Measurements from ENCODE around the gene RYK.
"Not testable (repeated sequence)": the region's sequence is repeated elsewhere in the genome, so short reads cannot be mapped to it uniquely, and the experiment has no call there.

Gene RYK

DNA sequence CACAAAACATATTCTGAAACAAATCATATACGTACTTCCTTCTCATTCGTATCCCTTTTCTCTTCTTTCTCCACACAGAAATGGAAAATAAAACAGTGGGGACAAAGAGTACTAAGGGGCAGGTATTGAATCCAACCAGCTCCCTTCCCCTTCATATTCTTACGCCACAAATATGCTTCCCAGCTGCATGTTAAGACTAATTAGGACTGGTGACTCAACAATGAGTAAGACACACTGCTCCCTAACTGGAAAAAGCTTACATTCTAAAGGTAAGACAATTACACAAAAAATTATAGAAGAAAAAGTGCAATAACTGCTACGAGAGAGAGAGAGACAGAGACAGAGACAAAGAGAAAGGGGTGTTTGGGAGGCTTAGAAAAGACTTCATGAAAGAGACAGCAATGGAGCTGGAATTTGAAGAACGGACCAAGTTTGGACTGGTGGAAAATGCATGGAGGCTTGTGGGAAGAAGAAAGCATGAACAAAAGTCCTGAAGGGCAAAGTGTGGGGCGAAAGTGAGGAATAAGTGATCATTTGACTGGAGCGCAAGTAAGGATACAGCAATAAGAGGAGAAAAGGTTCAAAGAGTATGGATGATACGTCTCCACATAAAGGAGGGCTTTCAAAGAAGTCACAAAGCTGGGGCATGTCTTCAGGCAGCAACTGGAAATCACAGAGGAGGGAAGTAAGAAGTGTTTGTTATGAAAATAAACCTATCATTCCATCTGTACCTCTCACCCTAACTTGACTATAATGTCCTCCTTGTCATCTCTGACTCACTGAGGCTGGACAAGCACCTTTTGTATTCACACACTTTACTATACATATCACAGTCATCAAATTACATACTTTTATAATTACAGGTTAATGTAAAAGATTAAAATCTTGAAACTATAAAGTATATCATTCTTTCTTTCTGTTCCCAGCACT is 49.2 kb downstream of the RYK start:
- Histone ChIP-seq H3K23ac (ENCODE audit: low read depth, low read length, poor library complexity) (no peak overlapping the region), H3K14ac (ENCODE audit: low read length) (no peak overlapping the region), H4K91ac (ENCODE audit: low read depth, low read length, poor library complexity) (no peak overlapping the region), H3K27ac (replicated peaks; ENCODE audit: low read length) (no peak overlapping the region), H2BK12ac (ENCODE audit: low read length) (no peak overlapping the region), H3K4me2 (ENCODE audit: insufficient read depth, low read length, poor library complexity, severe bottlenecking) (no peak overlapping the region), H3K18ac (ENCODE audit: low read length) (no peak overlapping the region), H2BK120ac (ENCODE audit: low read depth, low read length) (no peak overlapping the region), H2BK5ac (ENCODE audit: low read length) (no peak overlapping the region), H3K36me3 (replicated peaks in 1 of 2; ENCODE audit: control insufficient read depth in 2 of 2, insufficient read depth in 2 of 2, low read length in 2 of 2) (peaks cover 12 to 79% of the 10 kb centered on the region in 2 donors), H3K4me1 (ENCODE audit: control insufficient read depth in 2 of 2, insufficient read depth in 1 of 2, low read depth in 1 of 2, low read length in 2 of 2) (no peaks in the 10 kb centered on the region), H2AFZ (ENCODE audit: low read length) (no peak overlapping the region), H3K4me3 (ENCODE audit: low read length in 2 of 2) (no peak overlapping the region), H4K8ac (ENCODE audit: low read depth, low read length) (no peak overlapping the region), H3K9me3 (replicated peaks in 1 of 2; ENCODE audit: control insufficient read depth in 2 of 2, insufficient read depth in 1 of 2, low read depth in 1 of 2, low read length in 2 of 2) (no peaks in the 10 kb centered on the region), H3K27me3 (ENCODE audit: control insufficient read depth in 3 of 3, insufficient read depth in 3 of 3, low read depth in 1 of 3, low read length in 3 of 3) (no peaks in the 10 kb centered on the region), H2AK5ac (ENCODE audit: low read depth, low read length) (no peak overlapping the region), H3K4ac (ENCODE audit: low read length) (no peak overlapping the region), H3K79me1 (ENCODE audit: low read depth, low read length) (no peaks in the 10 kb centered on the region), H2BK15ac (ENCODE audit: low read length) (no peak overlapping the region), H3K9ac (ENCODE audit: low read depth, low read length, poor library complexity) (no peak overlapping the region)
- DNase-seq (ENCODE audit: low spot score): no peak
- WGBS, 2 donors (ENCODE audit: extremely low coverage in 2 of 2, insufficient read length in 2 of 2, insufficient replicate concordance in 1 of 2): 100% methylated on average over 2 of the region's 8 CpGs; no CpG with 5 or more reads in 1 of the 2 donors

DNA sequence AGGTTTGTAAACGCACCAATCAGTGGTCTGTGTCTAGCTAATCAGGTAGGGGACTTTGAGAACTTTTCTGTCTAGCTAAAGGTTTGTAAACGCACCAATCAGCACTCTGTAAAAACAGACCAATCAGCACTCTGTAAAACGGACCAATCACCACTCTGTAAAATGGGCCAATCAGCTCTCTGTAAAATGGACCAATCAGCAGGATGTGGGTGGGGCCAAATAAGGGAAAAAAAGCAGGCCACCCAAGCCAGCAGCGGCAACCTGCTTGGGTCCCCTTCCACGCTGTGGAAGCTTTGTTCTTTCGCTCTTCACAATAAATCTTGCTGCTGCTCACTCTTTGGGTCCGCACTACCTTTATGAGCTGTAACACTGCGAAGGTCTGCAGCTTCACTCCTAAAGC is 50.8 kb downstream of the RYK start:
- WGBS, 2 donors (ENCODE audit: extremely low coverage in 2 of 2, insufficient read length in 2 of 2, insufficient replicate concordance in 1 of 2): no CpG with 5 or more reads among the region's 8 CpGs
- DNase-seq (ENCODE audit: low spot score); H2BK5ac ChIP-seq (ENCODE audit: low read length); H2BK12ac ChIP-seq (ENCODE audit: low read length); H2BK15ac ChIP-seq (ENCODE audit: low read length); H3K9ac ChIP-seq (ENCODE audit: low read depth, low read length, poor library complexity); H3K4me1 ChIP-seq (ENCODE audit: control insufficient read depth in 2 of 2, insufficient read depth in 1 of 2, low read depth in 1 of 2, low read length in 2 of 2); H2AFZ ChIP-seq (ENCODE audit: low read length); H3K14ac ChIP-seq (ENCODE audit: low read length); H3K4me2 ChIP-seq (ENCODE audit: insufficient read depth, low read length, poor library complexity, severe bottlenecking); H3K9me3 ChIP-seq (replicated peaks in 1 of 2; ENCODE audit: control insufficient read depth in 2 of 2, insufficient read depth in 1 of 2, low read depth in 1 of 2, low read length in 2 of 2); H2AK5ac ChIP-seq (ENCODE audit: low read depth, low read length); H4K91ac ChIP-seq (ENCODE audit: low read depth, low read length, poor library complexity); H3K18ac ChIP-seq (ENCODE audit: low read length); H3K27ac ChIP-seq (replicated peaks; ENCODE audit: low read length); H3K4ac ChIP-seq (ENCODE audit: low read length); H4K8ac ChIP-seq (ENCODE audit: low read depth, low read length); H3K27me3 ChIP-seq (ENCODE audit: control insufficient read depth in 3 of 3, insufficient read depth in 3 of 3, low read depth in 1 of 3, low read length in 3 of 3); H2BK120ac ChIP-seq (ENCODE audit: low read depth, low read length); H3K79me1 ChIP-seq (ENCODE audit: low read depth, low read length); H3K4me3 ChIP-seq (ENCODE audit: low read length in 2 of 2); H3K23ac ChIP-seq (ENCODE audit: low read depth, low read length, poor library complexity): not testable (repeated sequence)
- peaks cover 11 to 82% of the 10 kb centered on the region in 2 donors for H3K36me3 ChIP-seq (replicated peaks in 1 of 2; ENCODE audit: control insufficient read depth in 2 of 2, insufficient read depth in 2 of 2, low read length in 2 of 2)

DNA sequence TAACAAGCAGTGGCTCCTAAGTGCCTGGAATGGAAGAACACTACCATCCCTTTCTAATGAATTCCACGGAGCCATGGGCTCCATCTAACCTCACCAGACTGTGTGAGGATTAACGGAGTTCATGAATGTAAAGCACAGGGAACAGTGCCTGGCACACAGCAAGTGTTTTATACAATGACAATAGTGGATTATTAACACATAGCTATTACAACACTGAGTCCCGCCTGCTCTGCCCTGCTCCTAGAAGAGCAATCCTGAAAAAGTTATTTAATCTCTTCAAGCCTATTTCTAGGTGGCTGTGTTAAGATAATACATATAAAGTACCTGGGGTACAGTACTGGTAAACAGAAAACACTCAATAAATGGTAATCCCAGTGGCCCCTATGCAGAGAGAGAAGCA is 51.4 kb downstream of the RYK start:
- Histone ChIP-seq H3K4me2 (ENCODE audit: insufficient read depth, low read length, poor library complexity, severe bottlenecking) (no peak overlapping the region), H2BK15ac (ENCODE audit: low read length) (no peak overlapping the region)

DNA sequence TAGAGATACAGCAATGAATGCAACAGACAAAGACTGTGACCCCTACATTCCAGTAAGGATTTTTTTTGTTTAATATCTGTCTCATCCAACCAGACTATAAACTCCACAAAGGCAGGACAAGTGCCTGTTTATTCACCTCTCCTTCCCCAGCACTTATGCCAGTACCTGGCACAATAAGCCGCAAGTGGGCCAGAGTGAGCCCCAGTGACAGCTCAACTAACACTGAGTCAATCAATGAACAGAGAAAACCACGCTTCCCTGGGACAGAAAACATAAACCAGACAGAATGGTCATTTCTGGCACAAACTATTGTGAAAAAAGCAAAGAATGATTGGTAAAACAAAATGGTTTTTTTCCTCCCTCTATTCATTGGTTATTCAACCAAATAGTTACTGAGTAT is 52.2 kb downstream of the RYK start:
- DNase-seq (ENCODE audit: low spot score): no peak
- Histone ChIP-seq H4K8ac (ENCODE audit: low read depth, low read length) (no peak overlapping the region), H3K4me3 (ENCODE audit: low read length in 2 of 2) (no peak overlapping the region), H3K18ac (ENCODE audit: low read length) (no peak overlapping the region), H2AK5ac (ENCODE audit: low read depth, low read length) (no peak overlapping the region), H2BK5ac (ENCODE audit: low read length) (no peak overlapping the region), H2AFZ (ENCODE audit: low read length) (no peak overlapping the region), H3K27ac (replicated peaks; ENCODE audit: low read length) (no peak overlapping the region), H3K4me2 (ENCODE audit: insufficient read depth, low read length, poor library complexity, severe bottlenecking) (no peak overlapping the region), H3K36me3 (replicated peaks in 1 of 2; ENCODE audit: control insufficient read depth in 2 of 2, insufficient read depth in 2 of 2, low read length in 2 of 2) (peaks cover 10 to 87% of the 10 kb centered on the region in 2 donors), H3K14ac (ENCODE audit: low read length) (no peak overlapping the region), H2BK12ac (ENCODE audit: low read length) (no peak overlapping the region), H3K23ac (ENCODE audit: low read depth, low read length, poor library complexity) (no peak overlapping the region), H4K91ac (ENCODE audit: low read depth, low read length, poor library complexity) (no peak overlapping the region), H3K9ac (ENCODE audit: low read depth, low read length, poor library complexity) (no peak overlapping the region), H2BK120ac (ENCODE audit: low read depth, low read length) (no peak overlapping the region), H3K4ac (ENCODE audit: low read length) (no peak overlapping the region), H3K27me3 (ENCODE audit: control insufficient read depth in 3 of 3, insufficient read depth in 3 of 3, low read depth in 1 of 3, low read length in 3 of 3) (no peaks in the 10 kb centered on the region), H3K9me3 (replicated peaks in 1 of 2; ENCODE audit: control insufficient read depth in 2 of 2, insufficient read depth in 1 of 2, low read depth in 1 of 2, low read length in 2 of 2) (no peaks in the 10 kb centered on the region), H3K79me1 (ENCODE audit: low read depth, low read length) (no peaks in the 10 kb centered on the region), H2BK15ac (ENCODE audit: low read length) (no peak overlapping the region), H3K4me1 (ENCODE audit: control insufficient read depth in 2 of 2, insufficient read depth in 1 of 2, low read depth in 1 of 2, low read length in 2 of 2) (no peaks in the 10 kb centered on the region)
- WGBS, 2 donors (ENCODE audit: extremely low coverage in 2 of 2, insufficient read length in 2 of 2, insufficient replicate concordance in 1 of 2): no CpG with 5 or more reads among the region's 2 CpGs

More for the DNA sequence above, 51.4 kb downstream of the RYK start:
- H3K14ac ChIP-seq (ENCODE audit: low read length): no peak overlapping the region
- H3K9ac ChIP-seq (ENCODE audit: low read depth, low read length, poor library complexity): no peak overlapping the region
- no peak overlapping the region for H3K4ac ChIP-seq (ENCODE audit: low read length)
- H3K4me1 ChIP-seq (ENCODE audit: control insufficient read depth in 2 of 2, insufficient read depth in 1 of 2, low read depth in 1 of 2, low read length in 2 of 2): no peaks in the 10 kb centered on the region
- no peaks in the 10 kb centered on the region for H3K79me1 ChIP-seq (ENCODE audit: low read depth, low read length)
- no peak overlapping the region for H3K23ac ChIP-seq (ENCODE audit: low read depth, low read length, poor library complexity)
- no peak overlapping the region for H2BK120ac ChIP-seq (ENCODE audit: low read depth, low read length)
- no peak overlapping the region for H3K4me3 ChIP-seq (ENCODE audit: low read length in 2 of 2)
- no peak overlapping the region for H3K18ac ChIP-seq (ENCODE audit: low read length)
- no peak overlapping the region for H3K27ac ChIP-seq (replicated peaks; ENCODE audit: low read length)
- H3K9me3 ChIP-seq (replicated peaks in 1 of 2; ENCODE audit: control insufficient read depth in 2 of 2, insufficient read depth in 1 of 2, low read depth in 1 of 2, low read length in 2 of 2): no peaks in the 10 kb centered on the region
- no peak overlapping the region for H4K91ac ChIP-seq (ENCODE audit: low read depth, low read length, poor library complexity)
- no peak overlapping the region for H2BK12ac ChIP-seq (ENCODE audit: low read length)
- H2AFZ ChIP-seq (ENCODE audit: low read length): no peak overlapping the region
- no peaks in the 10 kb centered on the region for H3K27me3 ChIP-seq (ENCODE audit: control insufficient read depth in 3 of 3, insufficient read depth in 3 of 3, low read depth in 1 of 3, low read length in 3 of 3)
- H4K8ac ChIP-seq (ENCODE audit: low read depth, low read length): no peak overlapping the region
- H2BK5ac ChIP-seq (ENCODE audit: low read length): no peak overlapping the region
- H2AK5ac ChIP-seq (ENCODE audit: low read depth, low read length): no peak overlapping the region
- peaks cover 8 to 84% of the 10 kb centered on the region in 2 donors for H3K36me3 ChIP-seq (replicated peaks in 1 of 2; ENCODE audit: control insufficient read depth in 2 of 2, insufficient read depth in 2 of 2, low read length in 2 of 2)
- no peak for DNase-seq (ENCODE audit: low spot score)
- whole genome bisulfite sequencing, 2 donors (ENCODE audit: extremely low coverage in 2 of 2, insufficient read length in 2 of 2, insufficient replicate concordance in 1 of 2): no CpG with 5 or more reads among the region's 3 CpGs

Data from neuronal stem cell (in vitro differentiated cells).